Measurements from ENCODE around the gene MEIS2.

MEIS2 gene

DNA sequence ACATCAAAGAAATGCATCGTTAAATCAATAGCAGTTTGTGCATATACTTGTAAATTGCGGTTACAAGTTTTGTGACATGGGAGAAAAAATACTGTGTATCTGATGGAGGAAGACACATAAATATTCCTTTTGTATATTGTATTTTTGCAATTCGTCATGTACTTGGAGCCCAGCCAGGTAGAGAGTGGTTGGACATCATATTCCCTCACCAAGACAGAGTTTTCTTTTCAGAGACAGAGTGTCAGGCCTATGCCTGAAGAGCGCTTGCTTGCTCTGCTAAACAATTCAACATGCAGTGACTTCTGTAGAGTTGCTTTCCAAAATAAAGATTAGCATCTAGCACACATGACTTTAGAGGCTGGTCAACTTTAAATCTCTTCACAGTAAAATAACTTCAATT is 24.8 kb upstream of the MEIS2 start:
- no peak overlapping the region for H3K4me2 ChIP-seq (ENCODE audit: insufficient read depth, low read length)
- no peak overlapping the region for H2AFZ ChIP-seq (ENCODE audit: low read depth, low read length)
- H3K9me3 ChIP-seq (ENCODE audit: insufficient read depth, low read length, severe bottlenecking), result no peaks in the 10 kb centered on the region
- ATAC-seq (ENCODE audit: insufficient read depth, low read depth), result no peak
- no peaks in the 10 kb centered on the region for H4K20me1 ChIP-seq (ENCODE audit: insufficient read depth, low read length)
- DNase-seq, result no peak
- H3K27me3 ChIP-seq (ENCODE audit: insufficient read depth, low read length, poor library complexity), result no peaks in the 10 kb centered on the region
- H3K36me3 ChIP-seq (ENCODE audit: insufficient read depth, low read length), result no peaks in the 10 kb centered on the region
- H3K4me1 ChIP-seq (ENCODE audit: insufficient read depth, low read length), result no peaks in the 10 kb centered on the region
- TF ChIP-seq, protein P1, sequence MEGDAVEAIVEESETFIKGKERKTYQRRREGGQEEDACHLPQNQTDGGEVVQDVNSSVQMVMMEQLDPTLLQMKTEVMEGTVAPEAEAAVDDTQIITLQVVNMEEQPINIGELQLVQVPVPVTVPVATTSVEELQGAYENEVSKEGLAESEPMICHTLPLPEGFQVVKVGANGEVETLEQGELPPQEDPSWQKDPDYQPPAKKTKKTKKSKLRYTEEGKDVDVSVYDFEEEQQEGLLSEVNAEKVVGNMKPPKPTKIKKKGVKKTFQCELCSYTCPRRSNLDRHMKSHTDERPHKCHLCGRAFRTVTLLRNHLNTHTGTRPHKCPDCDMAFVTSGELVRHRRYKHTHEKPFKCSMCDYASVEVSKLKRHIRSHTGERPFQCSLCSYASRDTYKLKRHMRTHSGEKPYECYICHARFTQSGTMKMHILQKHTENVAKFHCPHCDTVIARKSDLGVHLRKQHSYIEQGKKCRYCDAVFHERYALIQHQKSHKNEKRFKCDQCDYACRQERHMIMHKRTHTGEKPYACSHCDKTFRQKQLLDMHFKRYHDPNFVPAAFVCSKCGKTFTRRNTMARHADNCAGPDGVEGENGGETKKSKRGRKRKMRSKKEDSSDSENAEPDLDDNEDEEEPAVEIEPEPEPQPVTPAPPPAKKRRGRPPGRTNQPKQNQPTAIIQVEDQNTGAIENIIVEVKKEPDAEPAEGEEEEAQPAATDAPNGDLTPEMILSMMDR (IDR thresholded peaks at IDR 0.05; ENCODE audit: borderline replicate concordance, extremely low read depth, low read length, poor library complexity, severe bottlenecking), result no peak
- no peak for TF ChIP-seq EZH2 (IDR thresholded peaks at IDR 0.05; ENCODE audit: borderline replicate concordance, low read depth, low read length, severe bottlenecking)
- no peak overlapping the region for H3K27ac ChIP-seq (ENCODE audit: low read length)
- no peak overlapping the region for H3K9ac ChIP-seq (ENCODE audit: low read depth, low read length)
- H3K79me2 ChIP-seq (ENCODE audit: insufficient read depth, low read length), result no peaks in the 10 kb centered on the region
- no peak overlapping the region for H3K4me3 ChIP-seq (ENCODE audit: low read depth in 1 of 2, low read length in 2 of 2)

DNA sequence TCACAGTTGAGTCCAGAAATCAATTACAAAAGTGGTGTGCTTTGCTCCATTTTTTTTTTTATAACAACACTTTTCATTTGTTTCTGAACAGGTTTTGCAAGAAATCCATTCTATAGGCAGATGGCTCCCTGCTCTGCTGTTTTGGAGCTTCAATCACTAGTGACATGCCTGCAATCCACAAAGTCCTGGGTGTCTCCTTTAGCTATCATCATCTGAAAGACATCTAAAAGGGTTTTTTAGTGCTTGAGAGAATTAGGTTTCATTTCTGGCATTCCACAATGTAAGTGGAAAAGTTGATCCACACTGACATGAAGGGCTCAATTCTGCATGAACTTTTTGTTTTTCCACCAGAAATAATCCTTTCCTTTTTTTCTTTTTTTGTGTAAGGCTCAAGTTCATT is 24.0 kb upstream of the MEIS2 start:
- Histone ChIP-seq H2AFZ (ENCODE audit: low read depth, low read length) (no peak overlapping the region), H3K4me1 (ENCODE audit: insufficient read depth, low read length) (no peaks in the 10 kb centered on the region), H3K27ac (ENCODE audit: low read length) (no peak overlapping the region), H3K9ac (ENCODE audit: low read depth, low read length) (no peak overlapping the region), H4K20me1 (ENCODE audit: insufficient read depth, low read length) (no peaks in the 10 kb centered on the region), H3K27me3 (ENCODE audit: insufficient read depth, low read length, poor library complexity) (no peaks in the 10 kb centered on the region), H3K4me2 (ENCODE audit: insufficient read depth, low read length) (no peak overlapping the region), H3K9me3 (ENCODE audit: insufficient read depth, low read length, severe bottlenecking) (no peaks in the 10 kb centered on the region), H3K79me2 (ENCODE audit: insufficient read depth, low read length) (no peaks in the 10 kb centered on the region), H3K36me3 (ENCODE audit: insufficient read depth, low read length) (no peaks in the 10 kb centered on the region), H3K4me3 (ENCODE audit: low read depth in 1 of 2, low read length in 2 of 2) (no peak overlapping the region)
- TF ChIP-seq, protein P1 (IDR thresholded peaks at IDR 0.05; ENCODE audit: borderline replicate concordance, extremely low read depth, low read length, poor library complexity, severe bottlenecking), result no peak
- TF ChIP-seq EZH2 (IDR thresholded peaks at IDR 0.05; ENCODE audit: borderline replicate concordance, low read depth, low read length, severe bottlenecking), result no peak
- DNase-seq (no peak), ATAC-seq (ENCODE audit: insufficient read depth, low read depth) (no peak)

DNA sequence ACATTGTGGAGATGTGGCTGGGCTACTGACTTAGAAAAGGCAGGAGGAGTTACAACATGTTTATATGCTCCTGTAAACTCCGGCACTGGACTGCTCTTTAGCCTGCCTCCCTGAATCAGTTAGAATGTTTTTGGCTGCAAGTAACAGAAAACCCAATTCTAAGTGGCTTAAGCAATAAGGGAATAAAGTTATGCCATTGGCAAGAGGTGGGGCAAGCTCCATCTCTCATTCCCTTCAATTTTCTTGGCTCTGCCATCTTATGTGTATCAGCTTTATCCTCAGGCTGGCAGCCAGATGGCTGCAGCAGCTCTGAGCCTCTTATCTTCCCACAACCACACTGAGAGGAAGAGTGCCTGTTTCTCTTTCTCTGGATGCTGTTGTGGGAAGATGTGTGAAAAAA is 22.4 kb upstream of the MEIS2 start:
- no peak overlapping the region for H3K27ac ChIP-seq (ENCODE audit: low read length)
- no peak overlapping the region for H3K4me3 ChIP-seq (ENCODE audit: low read depth in 1 of 2, low read length in 2 of 2)
- no peak overlapping the region for H3K4me2 ChIP-seq (ENCODE audit: insufficient read depth, low read length)
- TF ChIP-seq, protein P1 (IDR thresholded peaks at IDR 0.05; ENCODE audit: borderline replicate concordance, extremely low read depth, low read length, poor library complexity, severe bottlenecking), result no peak
- no peak for TF ChIP-seq EZH2 (IDR thresholded peaks at IDR 0.05; ENCODE audit: borderline replicate concordance, low read depth, low read length, severe bottlenecking)
- H4K20me1 ChIP-seq (ENCODE audit: insufficient read depth, low read length), result no peaks in the 10 kb centered on the region
- DNase-seq (no peak), ATAC-seq (ENCODE audit: insufficient read depth, low read depth) (no peak)
- H3K79me2 ChIP-seq (ENCODE audit: insufficient read depth, low read length), result no peaks in the 10 kb centered on the region
- H3K9ac ChIP-seq (ENCODE audit: low read depth, low read length), result no peak overlapping the region
- no peaks in the 10 kb centered on the region for H3K27me3 ChIP-seq (ENCODE audit: insufficient read depth, low read length, poor library complexity)
- no peak overlapping the region for H2AFZ ChIP-seq (ENCODE audit: low read depth, low read length)
- no peaks in the 10 kb centered on the region for H3K9me3 ChIP-seq (ENCODE audit: insufficient read depth, low read length, severe bottlenecking)
- no peaks in the 10 kb centered on the region for H3K4me1 ChIP-seq (ENCODE audit: insufficient read depth, low read length)
- no peaks in the 10 kb centered on the region for H3K36me3 ChIP-seq (ENCODE audit: insufficient read depth, low read length)

DNA sequence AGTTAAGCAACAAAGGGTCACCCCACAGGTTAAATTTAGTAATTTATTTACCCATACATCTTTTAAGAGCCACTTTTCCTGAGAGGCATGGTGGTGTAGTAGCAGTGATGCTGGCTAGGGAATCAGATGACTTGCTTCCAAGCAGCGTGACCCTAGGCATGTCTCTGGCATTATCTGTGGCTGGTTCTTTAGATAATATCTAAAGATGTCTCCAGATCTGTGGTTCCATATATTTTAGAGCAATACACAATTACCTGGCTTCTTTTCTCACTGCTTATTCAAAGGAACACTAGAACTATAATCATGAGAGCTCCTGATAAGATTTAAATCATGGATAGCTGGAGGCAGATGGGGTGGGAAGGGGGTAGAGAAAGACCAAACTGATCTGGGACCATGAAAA is 21.1 kb upstream of the MEIS2 start:
- H3K27me3 ChIP-seq (ENCODE audit: insufficient read depth, low read length, poor library complexity), result no peaks in the 10 kb centered on the region
- H3K27ac ChIP-seq (ENCODE audit: low read length), result no peak overlapping the region
- H3K9ac ChIP-seq (ENCODE audit: low read depth, low read length), result no peak overlapping the region
- no peaks in the 10 kb centered on the region for H3K9me3 ChIP-seq (ENCODE audit: insufficient read depth, low read length, severe bottlenecking)
- no peak overlapping the region for H2AFZ ChIP-seq (ENCODE audit: low read depth, low read length)
- no peaks in the 10 kb centered on the region for H3K79me2 ChIP-seq (ENCODE audit: insufficient read depth, low read length)
- no peaks in the 10 kb centered on the region for H3K36me3 ChIP-seq (ENCODE audit: insufficient read depth, low read length)
- no peaks in the 10 kb centered on the region for H4K20me1 ChIP-seq (ENCODE audit: insufficient read depth, low read length)
- H3K4me2 ChIP-seq (ENCODE audit: insufficient read depth, low read length), result no peak overlapping the region
- no peak for ATAC-seq (ENCODE audit: insufficient read depth, low read depth)
- TF ChIP-seq EZH2 (IDR thresholded peaks at IDR 0.05; ENCODE audit: borderline replicate concordance, low read depth, low read length, severe bottlenecking), result no peak
- TF ChIP-seq, protein P1 (IDR thresholded peaks at IDR 0.05; ENCODE audit: borderline replicate concordance, extremely low read depth, low read length, poor library complexity, severe bottlenecking), result no peak
- no peak for DNase-seq
- H3K4me1 ChIP-seq (ENCODE audit: insufficient read depth, low read length), result no peaks in the 10 kb centered on the region
- no peak overlapping the region for H3K4me3 ChIP-seq (ENCODE audit: low read depth in 1 of 2, low read length in 2 of 2)

All from DND-41 (cell line).